ENCODE data around the gene RPS6KA5. TPM values are rescaled to one million over a fixed set of nuclear protein-coding genes. Genes with fewer than 3 reads are reported as not detected.

The RPS6KA5 gene
- total RNA-seq, 1 donor from 2014 or later = 33.1 TPM

GRCh38 chr14:90938615-90939014, 121.8 kb downstream of the RPS6KA5 start:
- no peak for DNase-seq

DNA sequence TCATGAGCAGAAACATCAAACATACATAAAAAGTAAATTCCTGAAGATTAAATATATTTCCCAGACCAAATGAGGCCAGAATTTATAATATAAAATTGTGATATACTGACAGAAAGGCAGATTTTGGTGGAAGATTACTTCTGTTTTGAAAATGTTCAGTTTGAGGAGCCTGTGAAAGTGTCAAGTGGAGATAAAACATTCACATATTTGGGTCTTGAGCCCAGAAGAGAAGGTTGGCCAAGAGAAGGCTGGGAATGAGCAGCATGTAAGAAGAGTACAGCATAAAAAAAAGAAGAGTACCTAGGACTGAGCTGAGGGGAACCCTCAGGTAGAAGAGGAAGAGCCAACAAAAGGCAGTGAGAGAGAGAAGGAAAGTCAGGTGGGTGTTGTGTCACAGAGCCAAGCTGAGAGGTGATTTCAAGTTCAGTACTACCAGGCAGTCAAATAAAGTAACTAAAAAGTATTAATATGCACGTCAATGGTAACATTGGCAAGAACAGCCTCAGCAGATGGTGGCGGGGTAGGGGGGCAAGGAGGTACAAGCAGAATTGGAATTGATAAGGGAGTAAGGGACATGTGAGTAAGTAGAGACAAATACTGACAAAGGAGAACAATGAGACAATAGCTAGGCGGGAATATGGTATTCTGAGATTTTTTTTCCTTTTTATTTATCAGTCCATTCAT, 123.5 kb downstream of the RPS6KA5 start:
- peak; percentile 5 for DNase-seq

GRCh38 chr14:90924621-90925340, 135.7 kb downstream of the RPS6KA5 start:
- DNase-seq = no peak

GRCh38 chr14:90922141-90922540, 138.3 kb downstream of the RPS6KA5 start:
- DNase-seq = no peak

DNA sequence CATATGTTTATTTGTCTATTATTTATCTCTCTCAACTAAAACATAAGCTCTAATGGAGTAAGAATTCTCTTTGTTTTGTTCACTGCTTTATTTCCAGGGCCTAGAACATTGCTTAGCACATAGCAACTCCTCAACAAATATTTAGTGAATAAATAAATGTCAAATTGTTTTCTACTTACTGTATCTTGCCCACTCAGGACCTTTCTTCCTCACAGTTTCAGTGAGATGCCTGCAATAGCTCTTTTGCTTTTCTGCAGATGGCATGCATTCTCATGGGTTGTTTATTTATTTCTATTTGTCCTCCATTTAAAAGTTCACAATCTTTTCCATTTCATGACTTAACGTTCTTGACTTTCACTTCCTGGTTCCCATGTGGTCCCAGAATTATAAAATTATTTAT, 149.3 kb downstream of the RPS6KA5 start:
- DNase-seq = no peak

- DNase-seq = no peak
These were observed 153.3 kb downstream of the RPS6KA5 start for GRCh38 chr14:90907178-90907577.

DNA sequence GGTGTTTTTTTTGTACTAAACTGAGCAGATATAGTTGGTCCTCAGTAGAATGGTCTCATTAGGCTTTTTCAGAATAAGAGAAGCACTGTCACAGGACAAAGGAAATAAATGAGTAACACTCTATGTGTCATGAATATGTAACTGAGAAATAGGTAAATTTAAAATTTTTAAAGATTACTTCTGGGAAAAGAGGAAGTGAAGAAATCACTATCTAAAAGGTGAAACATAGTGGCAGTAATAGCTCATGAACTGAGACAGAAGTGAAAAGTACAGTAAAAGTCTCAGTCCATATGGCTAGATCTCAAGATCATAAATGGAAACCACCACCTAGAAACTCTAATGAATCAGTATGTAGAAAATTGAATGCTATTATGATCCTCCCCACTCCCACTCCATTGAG, 154.9 kb downstream of the RPS6KA5 start:
- no peak for DNase-seq

GRCh38 chr14:90903101-90903500, 157.3 kb downstream of the RPS6KA5 start:
- DNase-seq = peak; percentile 85

DNA sequence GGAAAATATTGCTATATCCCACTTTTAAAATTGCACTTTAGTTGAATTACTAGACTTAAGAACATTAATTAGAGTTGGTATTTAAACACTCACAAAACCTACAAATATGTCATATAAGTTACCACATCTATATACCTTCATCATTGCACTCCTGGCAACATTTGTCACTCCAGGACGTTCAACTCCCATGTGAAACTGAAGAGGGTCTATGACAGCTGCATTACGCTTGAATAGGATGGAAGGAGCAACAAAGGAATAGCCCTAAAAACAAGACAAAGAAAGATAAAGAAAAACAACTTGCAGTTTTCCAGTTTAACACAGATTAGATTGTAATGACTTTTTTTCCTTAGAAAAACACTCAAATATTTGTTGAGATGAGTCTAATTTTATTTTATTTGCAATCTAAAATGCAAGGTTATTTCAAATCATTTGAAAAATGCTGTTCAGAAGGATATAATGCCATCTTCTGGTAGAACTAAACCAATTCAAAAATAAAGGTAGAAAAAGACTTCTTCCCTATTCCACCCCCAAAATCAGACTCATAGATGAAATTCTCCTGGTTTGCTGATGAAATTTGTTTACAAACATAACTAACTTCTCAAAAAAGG, 159.9 kb downstream of the RPS6KA5 start:
- DNase-seq = no peak

DNA sequence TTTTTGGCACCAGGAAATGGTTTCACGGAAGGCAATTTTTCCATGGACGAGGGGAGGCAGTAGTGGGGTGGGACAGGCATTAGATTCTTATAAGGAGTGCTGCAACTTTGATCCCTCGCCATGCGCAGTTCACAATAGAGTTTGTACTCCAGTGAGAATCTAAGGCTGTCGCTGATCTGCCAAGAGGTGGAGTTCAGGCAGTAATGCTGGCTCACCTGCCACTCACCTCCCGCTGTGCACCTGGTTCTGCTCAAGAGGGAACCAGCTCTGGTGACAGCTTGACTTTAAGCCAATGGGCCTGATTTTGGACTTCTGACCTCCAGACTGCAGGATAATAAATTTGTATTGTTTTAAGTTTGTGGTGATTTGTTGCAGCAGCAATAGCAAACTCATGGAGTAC, 163.4 kb downstream of the RPS6KA5 start:
- no peak for DNase-seq

- no peak for DNase-seq
These were observed 166.2 kb downstream of the RPS6KA5 start for GRCh38 chr14:90894241-90894640.

DNA sequence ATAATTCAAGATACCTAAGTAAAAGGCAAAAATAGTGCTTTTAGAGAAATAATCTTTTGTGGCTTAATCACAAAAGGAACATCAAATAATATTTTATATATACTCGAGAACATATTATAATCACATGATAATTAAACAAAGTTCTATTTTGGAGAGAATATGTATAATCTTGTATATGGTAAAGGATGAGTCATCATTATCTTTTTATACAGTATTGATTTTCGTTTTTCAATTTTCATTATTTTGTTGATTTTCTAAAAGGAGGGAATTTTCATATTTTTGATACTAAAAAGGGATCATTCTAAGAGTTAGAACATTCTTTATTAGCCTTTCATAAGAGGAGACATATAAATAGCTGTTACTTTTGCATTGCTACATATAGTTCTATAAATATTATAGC, 166.9 kb downstream of the RPS6KA5 start:
- DNase-seq = no peak

DNA sequence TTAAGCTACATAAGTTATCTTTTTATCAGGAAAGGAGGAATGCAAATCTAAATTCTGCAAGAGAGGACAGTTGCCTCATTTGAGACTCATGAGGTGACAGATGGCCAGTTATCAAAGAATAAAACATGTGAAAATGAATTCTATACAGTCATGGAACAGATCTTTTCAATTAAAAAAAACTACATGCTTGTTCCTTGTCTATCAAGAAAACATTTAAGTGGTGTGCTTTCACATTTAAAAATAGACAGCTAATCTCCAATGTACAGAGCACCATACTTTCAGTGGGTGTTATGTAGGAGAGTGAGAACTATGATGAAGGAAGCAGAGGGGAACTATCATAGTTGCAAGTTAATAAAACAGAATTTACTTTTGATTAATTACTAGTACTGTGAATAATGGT, 167.5 kb downstream of the RPS6KA5 start:
- DNase-seq = no peak

GRCh38 chr14:90891326-90891725, 169.1 kb downstream of the RPS6KA5 start:
- no peak for DNase-seq

DNA sequence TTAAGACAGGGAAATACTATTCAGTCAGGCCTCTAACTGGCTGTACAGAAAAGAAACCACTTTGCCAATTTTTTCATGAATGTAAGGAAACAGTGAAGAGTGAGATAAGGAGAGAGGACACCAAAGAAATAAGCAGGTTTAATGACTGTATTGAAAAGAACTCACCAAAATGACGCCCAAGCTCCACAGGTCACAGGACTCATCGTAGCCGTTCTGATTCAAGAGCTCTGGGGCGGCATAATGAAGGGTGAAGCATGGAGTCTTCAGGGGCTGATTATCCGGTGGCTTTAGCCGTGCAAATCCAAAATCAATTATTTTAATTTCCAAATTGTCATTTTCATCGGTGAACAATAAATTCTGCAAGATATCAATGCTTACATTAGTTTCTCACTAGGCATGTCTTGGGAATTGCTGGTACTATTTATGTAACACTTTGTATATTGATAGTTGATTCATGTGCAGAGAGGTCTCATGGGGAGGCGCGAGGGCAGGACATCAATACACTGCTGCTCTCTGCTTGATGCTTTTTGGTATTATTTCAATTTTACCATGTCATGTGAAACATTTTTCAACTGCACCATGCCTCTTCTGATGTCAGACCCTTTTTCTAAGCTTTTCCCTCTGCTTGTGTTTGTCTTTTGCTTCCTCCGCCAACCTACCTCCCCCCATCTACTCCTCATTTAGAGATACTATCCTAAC, 170.0 kb downstream of the RPS6KA5 start:
- DNase-seq = no peak

GRCh38 chr14:90886297-90886815, 174.1 kb downstream of the RPS6KA5 start:
- no peak for DNase-seq

DNA sequence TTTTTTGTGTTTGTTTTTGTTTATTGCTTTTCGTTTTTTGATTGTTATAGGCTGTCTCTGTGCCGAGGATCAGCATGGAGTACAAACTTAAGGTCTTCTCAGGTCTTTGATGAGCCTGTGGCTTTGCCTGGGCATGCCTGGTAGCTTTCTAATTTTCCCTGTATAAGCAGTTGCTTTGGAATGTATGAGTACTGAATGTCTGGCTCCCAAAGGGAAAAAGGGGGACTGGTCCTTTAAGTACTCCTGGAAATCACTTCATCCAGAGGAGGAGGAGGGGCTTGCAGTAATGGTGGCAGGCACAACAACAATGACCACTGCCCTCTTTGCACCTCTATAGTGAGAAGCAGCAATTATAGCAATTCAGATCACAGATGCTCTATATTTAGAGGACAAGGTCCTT, 176.7 kb downstream of the RPS6KA5 start:
- DNase-seq = no peak

- no peak for DNase-seq
These were observed 177.2 kb downstream of the RPS6KA5 start for GRCh38 chr14:90883197-90883596.

- DNase-seq = no peak
These were observed 180.2 kb downstream of the RPS6KA5 start for GRCh38 chr14:90880282-90880681.

- DNase-seq = no peak
These were observed 185.8 kb downstream of the RPS6KA5 start for GRCh38 chr14:90874599-90874998.

DNA sequence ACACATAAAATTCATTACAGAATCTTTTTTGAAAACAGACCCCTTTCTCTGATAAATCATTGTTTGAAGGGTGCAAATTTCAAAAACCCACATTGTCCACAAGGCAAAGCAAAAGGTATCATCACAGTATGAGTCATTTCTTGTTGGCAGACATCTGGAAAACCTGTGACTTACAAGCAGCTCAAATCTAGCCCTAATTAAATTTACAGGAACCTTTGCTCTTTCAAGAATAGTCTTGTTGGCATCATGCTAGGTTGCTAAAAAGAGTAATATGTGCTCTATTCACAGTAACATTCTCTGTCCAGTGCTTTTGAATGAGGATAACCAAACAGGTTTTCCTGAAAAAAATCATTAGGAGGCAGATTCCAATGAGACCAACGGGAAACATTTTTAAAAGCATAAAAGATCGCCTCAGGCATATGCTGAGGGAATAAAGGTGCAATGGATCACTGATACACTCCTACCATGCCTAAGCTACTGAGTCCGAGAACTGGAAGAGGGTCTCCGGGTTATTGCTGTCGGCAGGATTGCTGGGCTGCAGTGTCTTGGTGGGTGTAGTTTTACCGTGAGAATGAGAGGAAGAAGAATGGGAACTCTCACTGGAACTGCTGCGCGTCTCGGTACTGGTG, 188.7 kb downstream of the RPS6KA5 start:
- DNase-seq = no peak

GRCh38 chr14:90870950-90871604, 189.4 kb downstream of the RPS6KA5 start:
- no peak for DNase-seq

All from tongue (tissue), 2 donors.